Esophagus muscularis mucosa (tissue), 4 donors: Measurements from ENCODE around the gene LARGE1. TPM values are rescaled to one million over a fixed set of nuclear protein-coding genes. Genes with fewer than 3 reads are reported as not detected.

ENCODE experiments used
- DNase-seq: peaks from one replicate; pipeline ENCODE4 v3.0.0-alpha.2; 2017; ENCODE audit errors: extremely low spot score
- H3K27ac ChIP-seq, 4 donors: fragments of 200-600 bp; sonication (generic); replicated peaks in 1 of 4; 1 replicate in 3 of 4; 2 replicates in 1 of 4; pipeline ENCODE4 v1.5.1; 2016 to 2019; ENCODE audit warnings: mild to moderate bottlenecking in 1 of 4
- H3K27me3 ChIP-seq, 4 donors: fragments of 200-600 bp; sonication (generic); one replicate each; pipeline versions ENCODE4 v1.5.1 to v1.6.0; 2016 to 2019
- H3K36me3 ChIP-seq, 4 donors: fragments of 200-600 bp; sonication (generic); one replicate each; pipeline ENCODE4 v1.5.1; 2016 to 2019
- H3K4me1 ChIP-seq, 4 donors: fragments of 200-600 bp; sonication (generic); one replicate each; pipeline ENCODE4 v1.5.1; 2016 to 2019
- H3K4me3 ChIP-seq, 4 donors: fragments of 200-600 bp; sonication (generic); 1 replicate in 2 of 4; 2 replicates in 2 of 4; pipeline ENCODE4 v1.5.1; 2016 to 2019; ENCODE audit warnings: mild to moderate bottlenecking in 4 of 4, moderate library complexity in 1 of 4
- H3K9me3 ChIP-seq, 4 donors: fragments of 200-600 bp; sonication (generic); 1 replicate in 3 of 4; 2 replicates in 1 of 4; pipeline ENCODE4 v1.5.1; 2016 to 2019
- CTCF ChIP-seq, 3 experiments: fragments of 200-600 bp in 2 of 3; fragments of 450-650 bp in 1 of 3; sonication (generic) in 2 of 3; IDR thresholded peaks; one replicate each; pipeline ENCODE4 v1.5.1; 2017 to 2019; ENCODE audit warnings: antibody characterized with exemption in 3 of 3, mild to moderate bottlenecking in 2 of 3, moderate library complexity in 1 of 3
- EP300 ChIP-seq: sonication (generic); formaldehyde crosslinking; IDR thresholded peaks from one replicate; pipeline ENCODE4 v1.6.1; 2017; ENCODE audit warnings: antibody characterized with exemption
- POLR2A ChIP-seq: fragments of 450-650 bp; IDR thresholded peaks from one replicate; pipeline ENCODE4 v1.6.1; 2017; ENCODE audit warnings: antibody characterized with exemption, moderate library complexity, mild to moderate bottlenecking, low read depth
- POLR2AphosphoS5 ChIP-seq, 2 donors: sonication (generic); formaldehyde crosslinking; IDR thresholded peaks; one replicate each; pipeline ENCODE4 v1.6.1; 2017; ENCODE audit warnings: antibody characterized with exemption in 2 of 2
- WGBS: methylation state at CpG from one replicate; pipeline ENCODE4 v1.1.5; 2018; 5-methylcytosine and 5-hydroxymethylcytosine counted together
- intact Hi-C: fragments of 100-400 bp; cut with DNase I; formaldehyde crosslinking; loops from one replicate; pipeline ENCODE4 v1.15.1; 2023
- total RNA-seq, 4 donors: library from RNA; depleted of rRNA; stranded (reverse); fragments of >200 nt; gene quantifications; one replicate each; pipeline versions ENCODE4 v1.1.0 to v1.2.1, GENCODE V29; 2016

Gene LARGE1
- total RNA-seq, 4 donors from 2014 or later, result 29.9 to 48.4 (median 32.4) TPM

- no peak overlapping the region for H3K27ac ChIP-seq
- H3K27me3 ChIP-seq, result no peaks in the 10 kb centered on the region
- TF ChIP-seq EP300 (no peak), POLR2AphosphoS5 (IDR thresholded peaks at IDR 0.05) (no peak), CTCF (IDR thresholded peaks at IDR 0.05) (no peak), POLR2A (no peak)
- intact Hi-C loops, result no loop called here
- H3K36me3 ChIP-seq, result peaks cover 0 to 10% (median 2%) of the 10 kb centered on the region in 4 donors
- WGBS, result 88% methylated on average over 5 of the region's 7 CpGs
- no peak overlapping the region for H3K4me3 ChIP-seq
- H3K9me3 ChIP-seq, result peaks cover 0 to 11% (median 2%) of the 10 kb centered on the region in 4 donors
- H3K4me1 ChIP-seq, result no peaks in the 10 kb centered on the region
- DNase-seq, result no peak
These were observed 279.4 kb downstream of the LARGE1 start for GRCh38 chr22:33640900-33641299.

- no peak overlapping the region for H3K4me3 ChIP-seq
- no peaks in the 10 kb centered on the region for H3K4me1 ChIP-seq
- H3K9me3 ChIP-seq, result peaks cover 0 to 7% (median 2%) of the 10 kb centered on the region in 4 donors
- 86% methylated on average over 10 of the region's 10 CpGs for WGBS
- H3K27me3 ChIP-seq, result no peaks in the 10 kb centered on the region
- peaks cover 0 to 10% (median 2%) of the 10 kb centered on the region in 4 donors for H3K36me3 ChIP-seq
- no peak for DNase-seq
- TF ChIP-seq CTCF (IDR thresholded peaks at IDR 0.05) (no peak), POLR2AphosphoS5 (IDR thresholded peaks at IDR 0.05) (no peak), EP300 (no peak), POLR2A (no peak)
- intact Hi-C loops, result no loop called here
- H3K27ac ChIP-seq, result no peak overlapping the region
These were observed 280.6 kb downstream of the LARGE1 start for GRCh38 chr22:33639588-33640254.

- Histone ChIP-seq H3K4me3 (no peak overlapping the region), H3K27ac (no peak overlapping the region), H3K36me3 (peaks cover 0 to 19% (median 2%) of the 10 kb centered on the region in 4 donors), H3K4me1 (no peaks in the 10 kb centered on the region), H3K9me3 (peaks cover 0 to 7% (median 0%) of the 10 kb centered on the region in 4 donors), H3K27me3 (no peaks in the 10 kb centered on the region)
- intact Hi-C loops, result no loop called here
- 67% methylated on average over 2 of the region's 2 CpGs for WGBS
- DNase-seq, result no peak
- no peak for TF ChIP-seq POLR2AphosphoS5 (IDR thresholded peaks at IDR 0.05)
- TF ChIP-seq POLR2A, result no peak
- TF ChIP-seq CTCF (IDR thresholded peaks at IDR 0.05), result no peak
- no peak for TF ChIP-seq EP300
These were observed 284.5 kb downstream of the LARGE1 start for GRCh38 chr22:33635766-33636165.

GRCh38 chr22:33631777-33632176 is 288.5 kb downstream of the LARGE1 start:
- no peaks in the 10 kb centered on the region for H3K27me3 ChIP-seq
- H3K4me1 ChIP-seq, result no peaks in the 10 kb centered on the region
- TF ChIP-seq EP300 (no peak), POLR2AphosphoS5 (IDR thresholded peaks at IDR 0.05) (no peak), CTCF (IDR thresholded peaks at IDR 0.05) (no peak), POLR2A (no peak)
- H3K9me3 ChIP-seq, result no peaks in the 10 kb centered on the region
- no peak overlapping the region for H3K27ac ChIP-seq
- DNase-seq, result no peak
- intact Hi-C loops, result no loop called here
- no peak overlapping the region for H3K4me3 ChIP-seq
- peaks cover 0 to 9% (median 0%) of the 10 kb centered on the region in 4 donors for H3K36me3 ChIP-seq
- WGBS, result 86% methylated on average over 9 of the region's 9 CpGs
